ENCODE data around the gene PPP1R3G.

DNA sequence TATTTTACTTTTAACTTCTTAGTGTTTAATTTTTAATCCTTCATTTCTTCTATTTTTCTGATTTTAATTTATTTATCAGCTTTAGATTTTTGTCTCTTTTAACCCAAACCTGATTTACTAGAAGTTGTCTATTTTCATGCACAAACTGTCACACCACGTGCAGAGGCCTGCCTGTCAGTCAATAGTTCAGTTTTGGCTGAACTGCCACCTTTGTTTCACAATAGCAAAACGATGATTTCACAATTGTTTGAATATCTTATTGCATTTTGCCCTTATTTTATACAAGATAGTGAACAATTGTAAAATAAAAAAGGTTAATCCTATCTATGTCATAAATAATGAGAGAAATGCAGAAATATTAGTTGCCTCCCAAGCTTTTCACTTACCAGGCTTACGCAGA lies 24.0 kb upstream of the PPP1R3G start:
- no peak for TF ChIP-seq POLR2A (IDR thresholded peaks at IDR 0.05)
- TF ChIP-seq, protein P1, sequence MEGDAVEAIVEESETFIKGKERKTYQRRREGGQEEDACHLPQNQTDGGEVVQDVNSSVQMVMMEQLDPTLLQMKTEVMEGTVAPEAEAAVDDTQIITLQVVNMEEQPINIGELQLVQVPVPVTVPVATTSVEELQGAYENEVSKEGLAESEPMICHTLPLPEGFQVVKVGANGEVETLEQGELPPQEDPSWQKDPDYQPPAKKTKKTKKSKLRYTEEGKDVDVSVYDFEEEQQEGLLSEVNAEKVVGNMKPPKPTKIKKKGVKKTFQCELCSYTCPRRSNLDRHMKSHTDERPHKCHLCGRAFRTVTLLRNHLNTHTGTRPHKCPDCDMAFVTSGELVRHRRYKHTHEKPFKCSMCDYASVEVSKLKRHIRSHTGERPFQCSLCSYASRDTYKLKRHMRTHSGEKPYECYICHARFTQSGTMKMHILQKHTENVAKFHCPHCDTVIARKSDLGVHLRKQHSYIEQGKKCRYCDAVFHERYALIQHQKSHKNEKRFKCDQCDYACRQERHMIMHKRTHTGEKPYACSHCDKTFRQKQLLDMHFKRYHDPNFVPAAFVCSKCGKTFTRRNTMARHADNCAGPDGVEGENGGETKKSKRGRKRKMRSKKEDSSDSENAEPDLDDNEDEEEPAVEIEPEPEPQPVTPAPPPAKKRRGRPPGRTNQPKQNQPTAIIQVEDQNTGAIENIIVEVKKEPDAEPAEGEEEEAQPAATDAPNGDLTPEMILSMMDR (IDR thresholded peaks at IDR 0.05): no peak

Data from vagina (tissue), 2 donors.